Measurements from ENCODE around the gene EEPD1. TPM values are rescaled to one million over a fixed set of nuclear protein-coding genes. Genes with fewer than 3 reads are reported as not detected.

The EEPD1 gene
- polyA plus RNA-seq, 1 of the 3 experiments (the other 2 are of a cell fraction): 5.0 TPM

GRCh38 chr7:36336390-36336789 lies 183.3 kb downstream of the EEPD1 start (continued):
- TF ChIP-seq MAX (IDR thresholded peaks at IDR 0.05; ENCODE audit: low read depth): no peak

GRCh38 chr7:36338256-36338655 lies 185.2 kb downstream of the EEPD1 start:
- ChIA-PET POLR2A (no interaction called here), CTCF (interaction anchor here (0.6 to 4.6 kb wide), 4 partner anchors 8 to 317 kb away, joined by 3 to 36 read pairs (median 4); no protein-coding TSS in a partner anchor)
- Histone ChIP-seq H3F3A (replicated peaks; ENCODE audit: insufficient read depth) (no peaks in the 10 kb centered on the region), H3K9me3 (no peaks in the 10 kb centered on the region), H3K4me3 (ENCODE audit: low read depth in 2 of 2, low read length in 1 of 2) (no peak overlapping the region), H2AFZ (ENCODE audit: low read depth) (no peak overlapping the region), H3K4me1 (ENCODE audit: control insufficient read depth in 1 of 2, insufficient read depth in 2 of 2, low read depth in 1 of 2, low read length in 1 of 2) (no peaks in the 10 kb centered on the region), H3K9ac (no peak overlapping the region), H3K79me2 (ENCODE audit: insufficient read depth) (no peaks in the 10 kb centered on the region), H3K4me2 (no peak overlapping the region), H3K27ac (ENCODE audit: low read depth in 2 of 2, low read length in 1 of 2) (no peak overlapping the region), H3K36me3 (replicated peaks in 1 of 2; ENCODE audit: control insufficient read depth in 1 of 2, insufficient read depth in 2 of 2, low read length in 1 of 2) (peaks cover 0 to 3% of the 10 kb centered on the region in 2 experiments), H3K27me3 (ENCODE audit: insufficient read depth) (no peaks in the 10 kb centered on the region), H3K9me2 (no peaks in the 10 kb centered on the region), H4K20me1 (ENCODE audit: insufficient read depth) (no peaks in the 10 kb centered on the region)
- 99% methylated on average over 3 of the region's 3 CpGs for WGBS (ENCODE audit: low lambda C conversion rate)
- no peak for DNase-seq
- TF ChIP-seq GABPA (IDR thresholded peaks at IDR 0.05; ENCODE audit: low read depth) (no peak), MXI1 (IDR thresholded peaks at IDR 0.05; ENCODE audit: low read depth, low read length) (no peak)
- TF ChIP-seq, protein P1, sequence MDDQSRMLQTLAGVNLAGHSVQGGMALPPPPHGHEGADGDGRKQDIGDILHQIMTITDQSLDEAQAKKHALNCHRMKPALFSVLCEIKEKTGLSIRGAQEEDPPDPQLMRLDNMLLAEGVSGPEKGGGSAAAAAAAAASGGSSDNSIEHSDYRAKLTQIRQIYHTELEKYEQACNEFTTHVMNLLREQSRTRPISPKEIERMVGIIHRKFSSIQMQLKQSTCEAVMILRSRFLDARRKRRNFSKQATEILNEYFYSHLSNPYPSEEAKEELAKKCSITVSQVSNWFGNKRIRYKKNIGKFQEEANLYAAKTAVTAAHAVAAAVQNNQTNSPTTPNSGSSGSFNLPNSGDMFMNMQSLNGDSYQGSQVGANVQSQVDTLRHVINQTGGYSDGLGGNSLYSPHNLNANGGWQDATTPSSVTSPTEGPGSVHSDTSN (IDR thresholded peaks at IDR 0.05): no peak
- TF ChIP-seq, protein P2, sequence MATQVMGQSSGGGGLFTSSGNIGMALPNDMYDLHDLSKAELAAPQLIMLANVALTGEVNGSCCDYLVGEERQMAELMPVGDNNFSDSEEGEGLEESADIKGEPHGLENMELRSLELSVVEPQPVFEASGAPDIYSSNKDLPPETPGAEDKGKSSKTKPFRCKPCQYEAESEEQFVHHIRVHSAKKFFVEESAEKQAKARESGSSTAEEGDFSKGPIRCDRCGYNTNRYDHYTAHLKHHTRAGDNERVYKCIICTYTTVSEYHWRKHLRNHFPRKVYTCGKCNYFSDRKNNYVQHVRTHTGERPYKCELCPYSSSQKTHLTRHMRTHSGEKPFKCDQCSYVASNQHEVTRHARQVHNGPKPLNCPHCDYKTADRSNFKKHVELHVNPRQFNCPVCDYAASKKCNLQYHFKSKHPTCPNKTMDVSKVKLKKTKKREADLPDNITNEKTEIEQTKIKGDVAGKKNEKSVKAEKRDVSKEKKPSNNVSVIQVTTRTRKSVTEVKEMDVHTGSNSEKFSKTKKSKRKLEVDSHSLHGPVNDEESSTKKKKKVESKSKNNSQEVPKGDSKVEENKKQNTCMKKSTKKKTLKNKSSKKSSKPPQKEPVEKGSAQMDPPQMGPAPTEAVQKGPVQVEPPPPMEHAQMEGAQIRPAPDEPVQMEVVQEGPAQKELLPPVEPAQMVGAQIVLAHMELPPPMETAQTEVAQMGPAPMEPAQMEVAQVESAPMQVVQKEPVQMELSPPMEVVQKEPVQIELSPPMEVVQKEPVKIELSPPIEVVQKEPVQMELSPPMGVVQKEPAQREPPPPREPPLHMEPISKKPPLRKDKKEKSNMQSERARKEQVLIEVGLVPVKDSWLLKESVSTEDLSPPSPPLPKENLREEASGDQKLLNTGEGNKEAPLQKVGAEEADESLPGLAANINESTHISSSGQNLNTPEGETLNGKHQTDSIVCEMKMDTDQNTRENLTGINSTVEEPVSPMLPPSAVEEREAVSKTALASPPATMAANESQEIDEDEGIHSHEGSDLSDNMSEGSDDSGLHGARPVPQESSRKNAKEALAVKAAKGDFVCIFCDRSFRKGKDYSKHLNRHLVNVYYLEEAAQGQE (IDR thresholded peaks at IDR 0.05; ENCODE audit: low read depth, low read length): no peak
- TF ChIP-seq, protein P3, sequence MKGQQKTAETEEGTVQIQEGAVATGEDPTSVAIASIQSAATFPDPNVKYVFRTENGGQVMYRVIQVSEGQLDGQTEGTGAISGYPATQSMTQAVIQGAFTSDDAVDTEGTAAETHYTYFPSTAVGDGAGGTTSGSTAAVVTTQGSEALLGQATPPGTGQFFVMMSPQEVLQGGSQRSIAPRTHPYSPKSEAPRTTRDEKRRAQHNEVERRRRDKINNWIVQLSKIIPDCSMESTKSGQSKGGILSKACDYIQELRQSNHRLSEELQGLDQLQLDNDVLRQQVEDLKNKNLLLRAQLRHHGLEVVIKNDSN (IDR thresholded peaks at IDR 0.05; ENCODE audit: borderline replicate concordance, low read depth): no peak

GRCh38 chr7:36343548-36343947 lies 190.5 kb downstream of the EEPD1 start:
- WGBS (ENCODE audit: low lambda C conversion rate): 83% methylated on average over 1 of the region's 1 CpG
- no peaks in the 10 kb centered on the region for H3K79me2 ChIP-seq (ENCODE audit: insufficient read depth)
- H3K27me3 ChIP-seq (ENCODE audit: insufficient read depth): no peaks in the 10 kb centered on the region
- H2AFZ ChIP-seq (ENCODE audit: low read depth): no peak overlapping the region
- no peaks in the 10 kb centered on the region for H3K9me2 ChIP-seq
- CTCF ChIA-PET: interaction anchor here (1.1 to 2.3 kb wide), 3 partner anchors 23 to 358 kb away, joined by 3 to 12 read pairs (median 4); no protein-coding TSS in a partner anchor
- H3K4me3 ChIP-seq (ENCODE audit: low read depth in 2 of 2, low read length in 1 of 2): no peak overlapping the region
- no peak for DNase-seq
- no peaks in the 10 kb centered on the region for H3K9me3 ChIP-seq
- no peaks in the 10 kb centered on the region for H3K36me3 ChIP-seq (replicated peaks in 1 of 2; ENCODE audit: control insufficient read depth in 1 of 2, insufficient read depth in 2 of 2, low read length in 1 of 2)
- H3K27ac ChIP-seq (ENCODE audit: low read depth in 2 of 2, low read length in 1 of 2): no peak overlapping the region
- H3K4me1 ChIP-seq (ENCODE audit: control insufficient read depth in 1 of 2, insufficient read depth in 2 of 2, low read depth in 1 of 2, low read length in 1 of 2): peaks cover 0 to 4% of the 10 kb centered on the region in 2 experiments; a peak in 1 of 4 replicates
- no peak overlapping the region for H3K9ac ChIP-seq
- no peaks in the 10 kb centered on the region for H4K20me1 ChIP-seq (ENCODE audit: insufficient read depth)
- POLR2A ChIA-PET: no interaction called here
- peaks cover 3% of the 10 kb centered on the region for H3F3A ChIP-seq (replicated peaks; ENCODE audit: insufficient read depth)
- H3K4me2 ChIP-seq: no peak overlapping the region
- no peak for TF ChIP-seq JUND (IDR thresholded peaks at IDR 0.05)
- TF ChIP-seq RXRA (IDR thresholded peaks at IDR 0.05; ENCODE audit: borderline replicate concordance, low read depth): no peak
- no peak for TF ChIP-seq TCF12 (IDR thresholded peaks at IDR 0.05)
- no peak for TF ChIP-seq CTCF (IDR thresholded peaks at IDR 0.05)
- no peak for TF ChIP-seq GATA2 (CRISPR knock-in tag; IDR thresholded peaks at IDR 0.05)
- TF ChIP-seq, protein P4, sequence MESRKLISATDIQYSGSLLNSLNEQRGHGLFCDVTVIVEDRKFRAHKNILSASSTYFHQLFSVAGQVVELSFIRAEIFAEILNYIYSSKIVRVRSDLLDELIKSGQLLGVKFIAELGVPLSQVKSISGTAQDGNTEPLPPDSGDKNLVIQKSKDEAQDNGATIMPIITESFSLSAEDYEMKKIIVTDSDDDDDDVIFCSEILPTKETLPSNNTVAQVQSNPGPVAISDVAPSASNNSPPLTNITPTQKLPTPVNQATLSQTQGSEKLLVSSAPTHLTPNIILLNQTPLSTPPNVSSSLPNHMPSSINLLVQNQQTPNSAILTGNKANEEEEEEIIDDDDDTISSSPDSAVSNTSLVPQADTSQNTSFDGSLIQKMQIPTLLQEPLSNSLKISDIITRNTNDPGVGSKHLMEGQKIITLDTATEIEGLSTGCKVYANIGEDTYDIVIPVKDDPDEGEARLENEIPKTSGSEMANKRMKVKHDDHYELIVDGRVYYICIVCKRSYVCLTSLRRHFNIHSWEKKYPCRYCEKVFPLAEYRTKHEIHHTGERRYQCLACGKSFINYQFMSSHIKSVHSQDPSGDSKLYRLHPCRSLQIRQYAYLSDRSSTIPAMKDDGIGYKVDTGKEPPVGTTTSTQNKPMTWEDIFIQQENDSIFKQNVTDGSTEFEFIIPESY (IDR thresholded peaks at IDR 0.05; ENCODE audit: borderline replicate concordance, low read depth): no peak
- TF ChIP-seq, protein P1 (IDR thresholded peaks at IDR 0.05): no peak
- TF ChIP-seq FOSL2 (IDR thresholded peaks at IDR 0.05; ENCODE audit: borderline replicate concordance, low read depth): no peak
- no peak for TF ChIP-seq POLR2AphosphoS5 (IDR thresholded peaks at IDR 0.05; ENCODE audit: low read depth, low read length)
- no peak for TF ChIP-seq CHD2 (IDR thresholded peaks at IDR 0.05; ENCODE audit: low read length, partially characterized antibody)

All from SK-N-SH (cell line).